G401.6 (cell line): Measurements from ENCODE around the gene RGMA.
"Not testable (repeated sequence)": the region's sequence is repeated elsewhere in the genome, so short reads cannot be mapped to it uniquely, and the experiment has no call there.

Source experiments
- FAIRE-seq: peaks from 2 replicates; lab custom pipeline; 2012; peaks lifted over from hg19 to GRCh38; lab: Jason Lieb, UNC

RGMA gene

DNA sequence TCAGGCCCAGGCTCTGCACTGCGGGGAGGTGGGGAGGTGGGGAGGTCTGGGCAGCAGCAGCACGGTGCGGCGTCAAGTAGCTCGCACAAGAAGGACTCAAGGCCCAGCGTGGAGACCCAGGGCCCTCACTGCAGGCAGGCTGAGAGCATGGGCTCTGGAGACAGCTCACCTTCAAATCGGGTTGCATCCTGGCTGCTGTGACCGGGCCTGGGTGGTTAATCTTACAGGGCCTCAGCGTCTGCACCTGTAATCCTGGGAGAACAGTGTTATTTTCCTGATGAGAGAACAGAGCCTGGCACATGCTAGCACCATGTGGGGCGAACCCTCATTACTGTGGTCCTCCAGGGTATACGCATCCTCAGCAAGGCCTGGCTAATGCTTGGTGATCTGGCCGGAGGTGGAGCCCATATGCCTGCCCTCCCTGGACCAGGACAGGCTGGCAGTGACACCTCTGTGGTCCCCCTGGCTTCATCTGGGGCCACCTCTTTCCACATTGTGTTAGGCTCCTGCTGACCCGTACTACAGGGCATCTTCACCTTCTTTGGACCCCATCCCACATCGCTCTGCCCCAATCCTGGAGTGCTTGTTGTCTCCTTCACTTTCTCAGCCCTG lies 55.5 kb downstream of the RGMA start:
- FAIRE-seq = no peak

DNA sequence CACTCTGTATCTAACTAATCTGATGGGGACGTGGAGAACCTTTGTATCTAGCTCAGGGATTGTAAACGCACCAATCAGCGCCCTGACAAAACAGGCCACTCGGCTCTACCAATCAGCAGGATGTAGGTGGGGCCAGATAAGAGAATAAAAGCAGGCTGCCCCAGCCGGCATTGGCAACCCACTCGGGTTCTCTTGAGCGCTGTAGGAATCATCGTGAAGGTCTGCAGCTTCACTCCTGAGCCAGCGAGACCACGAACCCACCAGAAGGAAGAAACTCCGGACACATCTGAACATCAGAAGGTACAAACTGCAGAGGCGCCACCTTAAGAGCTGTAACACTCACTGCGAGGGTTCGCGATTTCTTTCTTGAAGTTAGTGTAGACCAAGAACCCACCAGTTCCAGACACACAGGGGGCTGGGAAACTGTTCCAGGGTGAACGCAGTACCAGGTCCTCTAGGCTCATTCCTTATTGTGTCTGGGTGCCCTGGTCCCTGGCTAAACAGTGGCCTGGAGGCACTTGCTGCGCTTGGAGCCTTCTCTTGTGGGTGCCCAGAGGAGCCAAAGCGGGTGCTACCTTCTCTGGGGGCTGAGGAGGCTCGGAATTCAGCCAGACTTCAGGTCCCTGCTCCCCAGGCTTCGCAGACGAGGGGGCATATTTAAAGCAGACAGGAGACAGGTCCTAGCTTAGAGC lies 56.4 kb downstream of the RGMA start:
- FAIRE-seq = not testable (repeated sequence)

DNA sequence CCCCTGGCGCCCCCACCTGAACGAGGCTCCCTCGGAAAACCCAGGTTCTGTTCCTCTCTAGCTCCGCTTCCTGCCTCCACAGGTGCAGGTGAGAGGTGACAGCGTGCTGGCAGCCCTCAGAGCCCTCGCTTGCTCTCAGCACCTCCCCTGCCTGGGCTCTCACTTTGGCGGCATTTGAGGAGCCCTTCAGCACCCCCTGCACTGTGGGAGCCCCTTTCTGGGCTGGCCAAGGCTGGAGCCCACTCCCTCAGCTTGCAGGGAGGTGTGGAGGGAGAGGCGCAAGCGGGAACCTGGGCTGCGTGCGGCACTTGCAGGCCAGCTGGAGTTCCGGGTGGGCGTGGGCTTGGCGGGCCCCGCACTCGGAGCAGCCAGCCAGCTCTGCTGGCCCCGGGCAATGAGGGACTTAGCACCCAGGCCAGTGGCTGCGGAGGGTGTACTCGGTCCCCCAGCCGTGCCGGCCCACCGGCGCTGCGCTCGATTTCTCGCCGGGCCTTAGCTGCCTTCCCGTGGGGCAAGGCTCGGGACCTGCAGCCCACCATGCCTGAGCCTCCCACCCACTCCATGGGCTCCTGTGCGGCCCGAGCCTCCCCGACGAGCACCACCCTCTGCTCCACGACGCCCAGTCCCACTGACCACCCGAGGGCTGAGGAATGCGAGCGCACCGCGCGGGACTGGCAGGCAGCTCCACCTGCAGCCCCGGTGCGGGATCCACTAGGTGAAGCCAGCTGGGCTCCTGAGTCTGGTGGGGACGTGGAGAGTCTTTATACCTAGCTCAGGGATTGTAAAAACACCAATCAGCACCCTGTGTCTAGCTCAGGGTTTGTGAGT lies 57.2 kb downstream of the RGMA start:
- not testable (repeated sequence) for FAIRE-seq

DNA sequence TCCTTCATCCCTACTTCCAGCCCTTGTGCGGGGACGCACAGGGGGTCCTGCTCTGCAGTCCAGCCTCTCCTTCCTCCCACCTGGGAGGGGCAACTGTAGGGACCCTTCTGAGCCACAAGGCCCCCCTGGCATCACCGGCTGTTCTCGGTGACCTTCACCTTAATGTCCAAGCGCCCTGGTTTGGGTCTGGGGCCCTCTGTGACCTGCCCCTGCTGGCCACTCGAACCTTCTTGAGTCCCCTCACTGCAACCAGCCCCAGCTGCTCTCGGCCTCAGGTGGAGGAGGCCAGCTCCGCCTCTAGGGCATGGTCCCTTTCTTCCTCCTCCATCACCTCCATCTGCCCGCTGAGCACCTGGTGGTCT lies 57.9 kb downstream of the RGMA start:
- FAIRE-seq = no peak

DNA sequence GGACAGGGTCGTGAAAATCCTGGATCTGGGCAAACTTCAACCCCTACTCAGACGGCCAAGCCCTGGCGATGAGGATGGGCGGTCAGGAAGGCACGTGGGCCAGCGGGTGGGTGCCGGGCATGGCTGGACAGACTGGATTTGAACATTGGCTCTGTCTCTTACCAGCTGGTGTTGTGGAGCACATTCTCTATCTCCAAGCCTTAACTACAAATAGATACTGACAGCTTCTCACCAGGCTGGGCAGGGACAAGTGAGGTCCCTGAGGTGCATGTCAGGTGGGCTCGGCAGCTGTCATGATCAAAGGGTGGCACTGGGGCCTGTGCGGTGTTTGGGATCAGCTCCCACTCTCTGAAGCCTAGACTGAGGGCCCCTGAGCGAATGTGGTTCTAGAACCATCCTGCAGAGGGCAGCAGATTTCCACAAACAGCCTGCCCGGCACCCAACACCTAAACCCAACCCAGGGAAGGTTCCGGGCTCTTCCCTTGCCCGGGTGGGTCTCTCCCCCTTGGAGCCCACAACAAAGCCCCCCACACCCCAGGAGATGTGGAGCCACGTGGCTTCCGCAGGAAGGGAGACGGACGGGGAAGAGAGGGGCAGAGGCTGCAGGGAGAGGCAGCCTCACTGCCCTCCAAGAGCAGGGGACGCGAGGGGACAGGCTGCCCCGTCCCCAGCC lies 58.4 kb downstream of the RGMA start:
- FAIRE-seq = peak; percentile 37

DNA sequence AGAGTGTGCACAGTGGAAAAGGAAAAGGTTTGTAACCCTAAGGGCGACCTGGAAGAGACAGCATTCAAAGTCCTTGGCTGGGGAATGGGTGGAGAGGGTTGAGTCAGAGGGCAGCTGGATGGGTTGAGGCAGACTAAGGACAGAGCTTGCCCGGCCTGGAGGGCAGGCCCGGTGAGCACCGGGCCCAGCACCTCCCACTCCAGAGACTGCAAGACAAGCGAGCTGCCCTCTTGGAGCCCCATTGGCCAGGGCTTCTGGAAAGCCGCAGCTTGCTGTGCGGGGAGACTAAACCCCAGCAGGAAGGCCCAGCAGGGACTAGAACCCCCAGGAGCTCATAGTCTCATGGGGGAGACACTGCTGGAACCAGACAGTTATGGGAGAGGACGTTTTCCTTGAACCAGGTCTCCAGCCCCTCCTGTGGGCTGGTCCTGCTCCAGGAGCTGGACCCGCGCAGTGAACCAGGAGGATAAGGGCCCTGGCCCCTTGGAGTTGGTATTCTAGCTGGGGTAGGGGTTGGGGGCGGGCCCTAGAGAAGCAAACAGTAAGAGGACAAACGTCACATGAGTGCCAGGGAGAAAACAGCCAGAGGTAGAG lies 59.1 kb downstream of the RGMA start:
- FAIRE-seq = no peak

DNA sequence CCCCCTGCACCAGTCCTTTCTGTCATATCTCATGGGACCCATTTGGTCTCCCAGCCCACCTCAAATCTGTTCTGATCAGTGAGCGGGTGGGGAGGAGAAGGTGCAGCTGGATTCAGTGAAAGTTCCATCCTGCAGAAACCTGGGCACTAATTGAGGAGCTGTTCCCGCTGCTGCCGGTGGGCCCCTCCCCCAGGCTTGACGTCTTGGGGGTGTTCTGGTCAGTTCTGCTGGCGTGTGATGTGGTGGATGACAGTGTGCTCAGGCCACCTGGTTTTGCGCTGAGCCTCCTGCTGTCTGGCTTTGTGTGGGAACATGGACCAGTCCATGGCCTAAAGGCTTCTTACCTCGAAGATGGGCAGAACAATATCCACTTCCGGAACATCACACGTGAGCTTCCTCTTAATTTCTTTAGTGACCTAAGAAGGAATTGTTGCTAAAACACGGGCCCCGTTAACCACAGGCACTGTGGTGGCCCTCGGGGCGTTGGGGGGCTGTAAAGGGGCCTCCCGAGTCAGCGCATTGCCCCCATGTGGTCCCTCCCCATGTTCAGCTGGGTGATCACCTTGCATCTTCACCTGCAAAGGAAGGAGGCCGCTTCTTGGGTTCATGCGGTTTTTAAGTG lies 59.7 kb downstream of the RGMA start:
- FAIRE-seq = no peak

DNA sequence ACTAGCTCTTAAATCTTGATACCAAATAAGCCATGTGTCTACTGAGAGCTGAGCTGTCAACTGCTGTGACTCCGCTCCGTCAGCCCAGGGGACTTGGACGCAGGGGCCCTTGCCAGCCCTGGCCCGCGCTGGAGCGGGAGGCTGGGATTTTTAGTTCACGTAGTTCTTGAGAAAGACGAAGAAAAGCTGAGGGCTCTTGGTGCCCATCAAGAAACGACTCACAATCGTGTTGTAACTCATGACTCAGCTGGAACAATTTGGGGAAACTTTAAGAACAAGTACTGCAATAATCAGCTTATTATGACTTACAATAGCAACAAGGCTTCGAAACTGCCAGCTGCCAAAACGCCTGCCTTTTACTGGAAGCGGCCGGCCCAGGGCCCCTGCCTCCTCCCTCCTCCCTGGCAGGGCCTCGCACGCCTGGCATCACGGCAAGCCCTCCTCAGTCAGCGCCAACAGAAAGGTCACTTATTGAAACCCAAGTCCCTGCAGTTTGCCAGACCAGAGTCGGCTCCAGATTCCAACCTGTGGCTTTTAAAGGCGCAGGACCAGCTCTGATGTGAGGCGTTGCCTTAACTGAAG lies 60.3 kb downstream of the RGMA start:
- no peak for FAIRE-seq

DNA sequence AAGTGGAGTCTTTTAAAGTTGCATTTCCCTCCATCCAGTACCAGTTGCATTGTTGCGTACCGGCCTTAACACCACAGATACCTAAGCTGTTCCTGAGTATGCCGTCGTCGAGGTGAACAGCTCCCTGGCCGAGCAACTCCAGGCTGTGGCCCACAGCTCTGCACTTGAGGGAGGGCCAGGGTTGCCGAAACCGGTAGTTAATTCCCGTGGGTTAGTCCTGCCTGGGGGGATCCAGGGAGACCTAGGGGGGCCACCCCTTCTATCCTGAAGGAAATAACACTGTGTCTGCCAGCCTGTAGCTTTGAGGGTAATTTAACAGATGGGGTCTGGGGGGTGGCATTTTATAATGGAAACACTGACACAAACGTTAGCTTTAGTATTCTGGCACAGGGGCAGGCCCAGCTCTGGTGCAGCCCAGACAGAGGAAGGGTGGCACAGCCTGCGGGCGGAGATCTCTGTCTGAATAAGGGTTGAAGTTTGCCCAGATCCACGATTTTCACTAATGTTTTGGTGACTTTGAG lies 60.8 kb downstream of the RGMA start:
- no peak for FAIRE-seq

DNA sequence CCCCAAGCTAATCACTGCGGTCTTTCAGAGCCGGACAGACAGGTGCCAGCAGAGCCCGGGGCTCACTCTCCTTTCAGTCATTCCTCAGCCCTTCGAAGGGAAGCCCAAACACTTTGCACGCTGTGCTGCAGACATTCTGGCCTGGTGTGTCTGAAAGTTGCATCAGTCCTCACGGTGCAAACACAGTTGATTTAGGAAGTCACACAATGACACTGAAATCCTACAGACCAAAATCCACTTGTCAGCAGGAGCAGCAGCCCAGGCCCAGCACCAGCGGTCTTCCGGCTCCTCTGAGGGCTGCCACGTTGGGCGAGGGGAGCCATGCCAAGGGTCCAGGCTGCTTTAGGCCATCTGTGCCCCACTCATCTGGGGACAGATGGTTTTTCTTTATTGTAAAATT lies 61.6 kb downstream of the RGMA start:
- FAIRE-seq = no peak

DNA sequence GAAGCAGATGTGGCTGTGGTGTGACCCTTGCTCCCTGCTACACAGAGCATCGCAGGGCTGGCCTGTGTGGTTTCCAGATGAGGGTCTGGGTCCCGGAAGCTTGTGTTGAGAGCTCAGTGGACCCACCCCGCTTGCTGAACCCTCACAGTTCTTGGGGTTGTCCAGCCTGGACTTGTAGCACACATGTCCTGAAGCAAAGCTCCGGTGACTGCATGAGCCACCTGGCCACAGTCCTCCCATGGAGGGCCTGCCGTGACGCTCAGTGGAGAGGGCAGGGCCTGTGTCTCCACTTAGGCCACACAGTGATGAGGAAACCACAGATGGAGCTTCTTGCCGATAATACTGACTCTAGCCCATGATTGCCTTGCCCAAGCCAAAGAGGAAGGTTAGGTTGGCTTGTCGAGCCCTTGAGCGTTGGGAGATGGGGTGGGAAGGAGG lies 62.6 kb downstream of the RGMA start:
- no peak for FAIRE-seq

DNA sequence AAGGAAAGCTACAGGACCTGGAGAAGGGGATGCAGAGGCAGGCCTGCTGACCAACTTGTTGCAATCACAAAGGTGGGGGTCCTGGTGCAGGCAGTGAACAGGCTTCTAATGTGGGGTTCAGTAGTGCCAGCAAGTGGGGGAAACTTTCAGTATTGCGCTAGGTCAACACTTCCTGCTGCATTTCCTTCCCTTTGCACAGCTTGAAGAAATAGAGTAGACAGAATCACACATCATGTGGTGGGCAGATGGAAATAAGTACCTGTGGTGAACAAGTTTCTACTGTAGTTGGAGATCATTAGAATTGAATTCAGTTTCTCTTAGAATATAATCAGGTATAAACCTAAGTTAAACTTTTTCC lies 63.4 kb downstream of the RGMA start:
- no peak for FAIRE-seq

DNA sequence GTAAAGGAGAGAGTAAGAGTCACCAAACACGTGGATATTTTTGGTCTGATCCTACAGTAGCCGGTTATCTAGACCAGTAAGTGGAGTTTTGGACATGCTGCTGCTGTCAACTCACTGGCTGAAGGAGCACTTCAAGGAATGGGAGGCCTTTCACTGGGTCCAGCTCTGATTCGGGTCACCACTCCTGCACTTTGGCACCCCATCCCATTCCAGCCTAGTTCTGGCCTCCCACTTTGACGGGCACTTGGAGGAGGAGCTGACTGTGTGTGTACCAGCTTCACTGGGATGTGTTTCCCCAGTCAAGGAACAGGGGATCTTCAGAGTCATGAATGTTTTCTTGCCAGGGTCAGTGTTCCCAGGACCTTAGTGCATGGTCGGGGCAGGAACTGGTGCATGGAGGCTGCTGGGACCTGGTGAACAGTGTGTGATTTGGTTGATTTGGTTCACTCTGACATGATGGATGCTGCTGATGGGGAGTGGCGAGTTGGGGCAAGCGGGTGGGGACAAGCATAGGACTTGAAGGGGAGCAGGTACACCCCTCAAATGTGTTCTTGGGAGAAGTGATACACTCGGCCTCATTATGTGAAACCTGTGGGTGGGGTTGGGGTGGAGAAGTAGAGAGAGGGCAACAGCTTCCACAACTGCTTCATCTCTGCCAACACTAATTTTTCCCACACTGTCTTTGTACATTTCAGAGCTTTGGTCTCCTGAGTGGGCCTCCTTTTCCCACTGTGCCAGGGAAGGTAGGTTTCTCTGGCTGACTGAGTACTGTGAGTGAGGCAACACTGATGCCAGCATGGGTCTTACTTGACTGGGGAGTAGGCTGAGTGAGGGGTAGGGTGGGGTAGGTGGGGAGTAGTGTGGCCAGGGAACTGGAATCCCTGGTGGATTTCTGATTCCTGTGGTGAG lies 64.0 kb downstream of the RGMA start:
- no peak for FAIRE-seq

DNA sequence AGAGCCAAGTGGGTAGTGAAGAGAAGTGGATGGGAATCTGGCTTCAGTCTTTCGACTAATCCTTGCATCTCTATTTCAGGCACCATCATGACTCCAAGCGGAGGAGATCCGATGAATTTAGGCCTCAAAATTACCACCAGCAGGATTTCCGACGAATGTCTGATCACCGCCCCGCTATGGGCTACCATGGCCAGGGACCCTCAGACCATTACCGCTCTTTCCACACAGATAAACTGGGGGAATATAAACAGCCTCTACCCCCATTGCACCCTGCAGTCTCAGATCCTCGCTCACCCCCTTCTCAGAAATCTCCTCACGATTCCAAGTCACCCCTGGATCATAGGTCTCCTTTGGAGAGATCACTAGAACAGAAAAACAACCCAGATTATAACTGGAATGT lies 64.7 kb downstream of the RGMA start:
- FAIRE-seq = no peak

DNA sequence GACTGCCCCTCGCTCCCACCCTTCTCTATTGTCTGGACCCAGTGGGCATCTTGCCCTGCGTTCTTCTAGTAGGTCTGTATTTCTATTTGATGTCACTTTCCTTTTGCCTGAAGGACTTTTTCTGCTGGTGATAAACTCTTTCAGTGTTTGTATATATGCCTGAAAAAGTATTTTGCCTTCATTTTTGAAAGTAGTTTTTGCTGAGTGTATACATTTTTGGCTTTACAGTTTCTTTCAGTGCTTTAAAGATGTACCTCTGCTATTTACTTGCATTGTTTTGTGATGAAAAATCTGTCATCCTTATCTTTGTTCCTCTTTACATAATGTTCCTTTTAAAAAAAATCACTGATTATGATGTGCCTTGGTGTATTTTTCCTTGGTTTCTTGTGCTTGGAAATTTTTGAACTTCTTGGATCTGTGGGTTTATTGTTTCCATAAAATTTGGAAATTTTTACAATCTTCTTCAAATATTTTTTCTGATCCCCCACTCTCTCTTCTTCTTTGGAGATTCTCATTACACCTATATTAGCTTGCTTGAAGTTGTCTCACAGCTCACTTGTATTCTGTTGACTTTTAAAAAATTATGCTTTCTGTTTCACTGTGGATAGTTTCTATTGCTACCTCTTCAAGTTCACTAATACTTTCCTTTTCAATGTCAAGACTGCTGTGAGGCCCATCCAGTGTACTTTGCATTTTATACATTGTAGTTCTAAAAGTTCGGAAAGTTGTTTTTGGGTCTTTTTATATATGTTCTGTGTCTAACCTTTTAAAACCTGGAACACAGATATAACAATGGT lies 67.8 kb downstream of the RGMA start:
- no peak for FAIRE-seq

DNA sequence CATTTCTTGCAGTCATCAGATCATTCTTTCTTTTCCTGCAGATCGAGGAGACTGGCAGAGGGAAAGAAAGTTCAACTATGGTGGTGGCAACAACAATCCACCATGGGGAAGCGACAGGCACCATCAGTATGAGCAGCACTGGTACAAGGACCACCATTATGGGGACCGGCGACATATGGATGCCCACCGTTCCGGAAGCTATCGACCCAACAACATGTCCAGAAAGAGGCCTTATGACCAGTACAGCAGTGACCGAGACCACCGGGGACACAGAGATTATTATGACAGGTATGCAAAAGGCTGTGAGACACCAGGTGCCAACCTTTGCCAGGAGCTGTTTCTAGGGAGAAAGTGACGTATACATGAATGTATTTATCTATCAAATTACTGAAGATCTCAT lies 69.0 kb downstream of the RGMA start:
- FAIRE-seq = no peak

DNA sequence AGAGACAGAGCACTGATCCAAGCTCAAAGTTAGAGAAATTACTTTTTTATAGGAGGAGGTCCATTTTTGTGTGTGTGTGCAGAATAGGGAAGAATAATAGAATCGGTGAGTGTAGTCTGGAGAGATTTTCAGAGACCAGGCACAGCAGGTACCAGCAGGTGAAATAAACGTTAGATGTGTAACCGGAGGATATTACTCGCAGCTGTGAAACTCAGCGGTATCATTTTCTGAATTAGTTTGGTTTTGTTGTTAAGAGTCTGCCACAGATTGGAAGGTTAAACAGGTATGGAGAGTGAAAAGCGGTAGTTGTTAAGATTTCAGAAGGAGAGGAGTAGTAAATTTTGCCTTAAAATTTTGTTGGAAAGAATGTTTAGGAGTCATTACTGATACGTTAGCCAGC lies 69.9 kb downstream of the RGMA start:
- FAIRE-seq = no peak

DNA sequence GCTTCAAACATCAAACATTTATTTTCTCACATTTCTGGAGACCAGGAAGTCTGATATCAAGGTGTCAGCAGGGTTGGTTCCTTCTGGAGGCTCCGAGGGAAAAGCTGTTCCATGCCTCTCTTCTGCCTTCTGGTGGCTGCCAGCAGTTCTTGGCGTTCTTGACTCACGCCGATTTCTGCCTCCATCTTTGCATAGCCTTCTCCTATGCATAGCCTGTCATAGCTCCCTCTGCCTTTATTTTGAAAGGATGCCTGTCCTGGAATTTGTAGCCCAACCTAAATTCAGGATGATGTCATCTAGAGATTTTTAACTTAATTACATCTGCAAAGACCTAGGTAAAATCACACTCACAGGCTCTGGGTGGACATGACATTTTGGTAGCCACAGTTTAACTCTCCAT lies 70.4 kb downstream of the RGMA start:
- no peak for FAIRE-seq

DNA sequence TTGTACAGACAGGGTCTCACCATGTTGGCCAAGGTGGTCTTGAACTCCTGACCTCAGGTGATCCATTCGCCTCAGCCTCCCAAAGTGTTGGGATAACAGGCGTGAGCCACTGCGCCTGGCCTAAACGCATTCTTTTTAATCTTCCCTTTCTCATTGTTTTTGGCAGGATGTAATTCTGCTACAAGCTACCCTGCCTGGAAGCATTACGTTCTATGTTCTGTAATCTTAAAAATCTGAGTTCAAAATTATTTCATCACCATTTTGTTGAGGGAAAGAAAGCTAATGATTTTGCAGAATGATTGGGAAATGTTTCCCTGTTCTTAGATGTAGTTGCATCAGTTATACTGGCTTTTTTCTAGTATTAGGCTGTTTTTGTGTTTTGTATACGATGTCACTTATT lies 71.5 kb downstream of the RGMA start:
- FAIRE-seq = no peak

DNA sequence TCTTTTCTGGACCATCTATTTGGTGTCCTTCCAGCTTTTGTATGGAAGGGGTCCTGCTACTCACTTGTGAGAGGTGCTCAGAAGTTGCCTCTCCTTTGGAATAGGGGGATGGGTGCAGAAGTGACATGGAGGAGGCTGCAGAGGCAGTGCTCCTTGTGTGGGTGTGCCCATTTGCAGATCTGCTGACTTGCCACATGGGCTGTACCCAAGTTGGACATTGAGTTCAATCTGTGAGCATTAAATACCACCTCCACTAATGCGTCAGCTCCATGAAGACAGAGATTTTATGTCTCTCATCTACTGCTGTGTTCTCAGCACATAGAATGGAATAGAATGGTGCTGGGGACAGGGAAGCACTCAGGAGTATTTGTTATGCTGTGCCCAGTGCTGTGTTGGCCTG lies 76.2 kb downstream of the RGMA start:
- FAIRE-seq = no peak
